Upper lobe of left lung (tissue), 6 donors: ENCODE results near the gene ADK. TPM values are rescaled to one million over a fixed set of nuclear protein-coding genes. Genes with fewer than 3 reads are reported as not detected.
"Not testable (repeated sequence)": the region's sequence is repeated elsewhere in the genome, so short reads cannot be mapped to it uniquely, and the experiment has no call there.

ENCODE experiments used
- ATAC-seq, 2 donors: fragments of 200-7000 bp; cut with Tn5 transposase; one replicate each; pipeline ENCODE4 v1.9.1; 2022; ENCODE audit warnings: mild to moderate bottlenecking in 2 of 2, moderate library complexity in 2 of 2; ENCODE audit not compliant: low FRiP score in 2 of 2
- DNase-seq, 2 donors: peaks; one replicate each; pipeline ENCODE4 v3.0.0-alpha.2; 2019 to 2020
- H3K27ac ChIP-seq, 4 donors: fragments of 200-600 bp; sonication (generic); one replicate each; pipeline ENCODE4 v1.5.1; 2016 to 2019
- H3K27me3 ChIP-seq, 4 donors: fragments of 200-600 bp; sonication (generic); one replicate each; pipeline ENCODE4 v1.5.1; 2017 to 2019
- H3K36me3 ChIP-seq, 4 donors: fragments of 200-600 bp; sonication (generic); one replicate each; pipeline ENCODE4 v1.5.1; 2016 to 2019
- H3K4me1 ChIP-seq, 4 donors: fragments of 200-600 bp; sonication (generic); one replicate each; pipeline ENCODE4 v1.5.1; 2018 to 2019
- H3K4me3 ChIP-seq, 4 donors: fragments of 200-600 bp; sonication (generic); one replicate each; pipeline ENCODE4 v1.5.1; 2017 to 2019; ENCODE audit warnings: mild to moderate bottlenecking in 2 of 4, moderate library complexity in 1 of 4
- H3K9me3 ChIP-seq, 4 donors: fragments of 200-600 bp; sonication (generic); one replicate each; pipeline ENCODE4 v1.5.1; 2018 to 2019
- EP300 ChIP-seq, 4 donors: sonication (generic); formaldehyde crosslinking; IDR thresholded peaks; one replicate each; pipeline ENCODE4 v1.5.1; 2017; ENCODE audit warnings: antibody characterized with exemption in 4 of 4, control low read depth in 2 of 4
- POLR2A ChIP-seq, 4 donors: fragments of 450-650 bp; IDR thresholded peaks; one replicate each; pipeline ENCODE4 v1.5.1; 2016 to 2017; ENCODE audit warnings: antibody characterized with exemption in 4 of 4, mild to moderate bottlenecking in 2 of 4
- POLR2AphosphoS5 ChIP-seq, 2 donors: sonication (generic); formaldehyde crosslinking; IDR thresholded peaks; one replicate each; pipeline ENCODE4 v1.5.1; 2017; ENCODE audit warnings: antibody characterized with exemption in 2 of 2
- WGBS, 2 donors: methylation state at CpG; one replicate each; pipeline ENCODE4 v1.1.5; 2017 to 2018; 5-methylcytosine and 5-hydroxymethylcytosine counted together
- total RNA-seq, 6 donors: library from RNA; depleted of rRNA in 4 of 6; stranded (reverse); fragments of >200 nt in 4 of 6; gene quantifications; one replicate each; pipeline versions ENCODE4 v1.1.0 to v1.2.1, GENCODE V29; 2016 to 2021
- TF ChIP-seq, protein P1 (sequence below), 6 experiments: fragments of 450-650 bp in 4 of 6; fragments of 200-600 bp in 2 of 6; sonication (generic) in 2 of 6; IDR thresholded peaks; one replicate each; pipeline ENCODE4 v1.5.1; 2016 to 2019; ENCODE audit warnings: antibody characterized with exemption in 6 of 6
- donor health status: DM: no; HTN: no; CAD: no; lungs with moderate emphysema.
- donor health status: DM: no; HTN: yes; CAD: no; lungs with severe emphysema.

The ADK gene
- total RNA-seq, 6 donors from 2014 or later, result 27.9 to 123 (median 48.1) TPM

DNA sequence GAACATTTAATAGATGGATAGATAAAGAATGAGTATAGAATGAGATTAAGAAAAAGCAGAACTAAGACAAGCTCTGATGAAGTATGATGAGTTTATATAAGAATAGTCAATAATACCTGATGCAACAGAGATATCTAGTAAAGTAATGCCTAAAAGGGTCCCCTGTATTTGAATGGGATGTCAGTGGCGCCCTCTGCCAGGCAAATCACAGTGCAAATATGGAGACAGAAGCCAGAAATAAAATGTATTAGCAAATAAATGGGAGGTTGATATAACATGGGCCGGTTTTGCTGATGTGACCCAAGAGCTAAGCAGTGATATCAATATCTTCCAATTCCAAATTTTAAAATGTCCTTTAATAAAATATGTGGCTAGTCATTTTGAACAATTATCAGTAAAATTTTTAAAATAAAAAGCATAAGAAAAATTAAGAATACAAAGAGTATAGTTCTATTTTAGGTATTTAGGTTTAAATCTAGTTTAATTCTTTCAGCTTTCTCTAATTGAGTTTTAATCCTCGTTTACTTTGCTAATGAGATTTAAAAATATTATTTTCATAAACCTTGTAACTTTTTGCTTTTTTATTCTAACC lies 62.6 kb downstream of the ADK start:
- no peak overlapping the region for H3K27ac ChIP-seq
- no peak for ATAC-seq
- H3K4me1 ChIP-seq, result peaks cover 0 to 4% (median 0%) of the 10 kb centered on the region in 4 donors
- 71 to 80% methylated on average over 3 of the region's 3 CpGs for WGBS, 2 donors
- no peak overlapping the region for H3K4me3 ChIP-seq
- no peak for TF ChIP-seq EP300 (IDR thresholded peaks at IDR 0.05)
- TF ChIP-seq POLR2A (IDR thresholded peaks at IDR 0.05), result no peak
- TF ChIP-seq, protein P1, sequence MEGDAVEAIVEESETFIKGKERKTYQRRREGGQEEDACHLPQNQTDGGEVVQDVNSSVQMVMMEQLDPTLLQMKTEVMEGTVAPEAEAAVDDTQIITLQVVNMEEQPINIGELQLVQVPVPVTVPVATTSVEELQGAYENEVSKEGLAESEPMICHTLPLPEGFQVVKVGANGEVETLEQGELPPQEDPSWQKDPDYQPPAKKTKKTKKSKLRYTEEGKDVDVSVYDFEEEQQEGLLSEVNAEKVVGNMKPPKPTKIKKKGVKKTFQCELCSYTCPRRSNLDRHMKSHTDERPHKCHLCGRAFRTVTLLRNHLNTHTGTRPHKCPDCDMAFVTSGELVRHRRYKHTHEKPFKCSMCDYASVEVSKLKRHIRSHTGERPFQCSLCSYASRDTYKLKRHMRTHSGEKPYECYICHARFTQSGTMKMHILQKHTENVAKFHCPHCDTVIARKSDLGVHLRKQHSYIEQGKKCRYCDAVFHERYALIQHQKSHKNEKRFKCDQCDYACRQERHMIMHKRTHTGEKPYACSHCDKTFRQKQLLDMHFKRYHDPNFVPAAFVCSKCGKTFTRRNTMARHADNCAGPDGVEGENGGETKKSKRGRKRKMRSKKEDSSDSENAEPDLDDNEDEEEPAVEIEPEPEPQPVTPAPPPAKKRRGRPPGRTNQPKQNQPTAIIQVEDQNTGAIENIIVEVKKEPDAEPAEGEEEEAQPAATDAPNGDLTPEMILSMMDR (IDR thresholded peaks at IDR 0.05), result peak in 3 of 6 experiments; percentile 10 to 38 (median 27)
- no peak for TF ChIP-seq POLR2AphosphoS5 (IDR thresholded peaks at IDR 0.05)
- no peaks in the 10 kb centered on the region for H3K9me3 ChIP-seq
- no peaks in the 10 kb centered on the region for H3K36me3 ChIP-seq
- no peaks in the 10 kb centered on the region for H3K27me3 ChIP-seq
- DNase-seq, result peak in 1 of 2 donors; percentile 48

DNA sequence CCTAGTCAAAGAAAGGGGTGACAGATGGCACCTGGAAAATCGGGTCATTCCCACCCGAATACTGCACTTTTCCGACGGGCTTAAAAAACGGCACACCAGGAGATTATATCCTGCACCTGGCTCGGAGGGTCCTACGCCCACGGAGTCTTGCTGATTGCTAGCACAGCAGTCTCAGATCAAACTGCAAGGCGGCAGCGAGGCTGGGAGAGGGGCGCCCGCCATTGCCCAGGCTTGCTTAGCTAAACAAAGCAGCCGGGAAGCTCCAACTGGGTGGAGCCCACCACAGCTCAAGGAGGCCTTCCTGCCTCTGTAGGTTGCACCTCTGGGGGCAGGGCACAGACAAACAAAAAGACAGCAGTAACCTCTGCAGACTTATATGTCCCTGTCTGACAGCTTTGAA lies 66.1 kb downstream of the ADK start:
- not testable (repeated sequence) for ATAC-seq, H3K4me3 ChIP-seq, H3K36me3 ChIP-seq, H3K27ac ChIP-seq, H3K27me3 ChIP-seq, H3K9me3 ChIP-seq, H3K4me1 ChIP-seq
- WGBS, 2 donors, result 91 to 97% methylated on average over 11 of the region's 13 CpGs
- peak in 1 of 2 donors; percentile 47 for DNase-seq

DNA sequence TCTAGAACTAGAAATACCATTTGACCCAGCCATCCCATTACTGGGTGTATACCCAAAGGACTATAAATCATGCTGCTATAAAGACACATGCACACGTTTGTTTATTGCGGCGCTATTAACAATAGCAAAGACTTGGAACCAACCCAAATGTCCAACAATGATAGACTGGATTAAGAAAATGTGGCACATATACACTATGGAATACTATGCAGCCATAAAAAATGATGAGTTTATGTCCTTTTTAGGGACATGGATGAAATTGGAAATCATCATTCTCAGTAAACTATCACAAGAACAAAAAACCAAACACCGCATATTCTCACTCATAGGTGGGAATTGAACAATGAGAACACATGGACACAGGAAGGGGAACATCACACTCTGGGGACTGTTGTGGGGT lies 71.4 kb downstream of the ADK start:
- not testable (repeated sequence) for DNase-seq, H3K27ac ChIP-seq, H3K4me3 ChIP-seq, H3K36me3 ChIP-seq, H3K4me1 ChIP-seq, H3K9me3 ChIP-seq, ATAC-seq, H3K27me3 ChIP-seq
- whole genome bisulfite sequencing, 2 donors, result 79 to 84% methylated on average over 3 to 4 of the region's 4 CpGs

DNA sequence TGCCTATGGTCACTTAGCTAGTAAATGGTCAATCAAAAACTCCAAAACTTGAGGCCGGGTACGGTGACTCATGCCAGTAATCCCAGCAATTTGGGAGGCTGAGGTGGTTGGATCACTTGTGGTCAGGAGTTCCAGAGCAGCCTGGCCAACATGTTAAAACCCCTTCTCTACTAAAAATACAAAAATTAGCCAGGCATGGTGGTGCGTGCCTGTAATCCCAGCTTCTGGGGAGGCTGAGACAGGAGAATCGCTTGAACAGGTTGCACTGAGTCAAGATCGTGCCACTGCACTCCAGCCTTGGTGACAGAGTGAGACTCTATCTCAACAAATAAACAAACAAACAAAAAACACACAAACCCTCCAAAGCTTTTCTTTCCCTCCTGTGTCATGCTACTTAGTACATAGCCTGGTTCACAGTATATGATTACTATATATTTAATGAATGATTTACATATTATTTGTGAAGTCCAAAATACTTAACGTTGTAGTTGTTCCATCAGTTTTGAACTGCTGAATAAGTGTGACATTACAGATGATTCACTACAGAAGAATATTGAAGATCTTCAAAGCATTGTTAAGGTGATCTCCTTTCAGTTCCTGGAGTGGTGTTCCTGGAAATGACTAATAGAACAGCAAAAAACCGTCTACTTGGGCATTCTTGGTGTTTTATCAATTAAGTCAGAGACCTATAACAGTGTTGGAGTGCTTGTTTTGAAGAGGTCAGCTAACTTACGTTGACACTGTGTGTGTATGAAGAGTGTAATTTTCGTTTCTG lies 72.9 kb downstream of the ADK start:
- ATAC-seq, result no peak
- WGBS, 2 donors, result 72 to 82% methylated on average over 9 of the region's 9 CpGs

DNA sequence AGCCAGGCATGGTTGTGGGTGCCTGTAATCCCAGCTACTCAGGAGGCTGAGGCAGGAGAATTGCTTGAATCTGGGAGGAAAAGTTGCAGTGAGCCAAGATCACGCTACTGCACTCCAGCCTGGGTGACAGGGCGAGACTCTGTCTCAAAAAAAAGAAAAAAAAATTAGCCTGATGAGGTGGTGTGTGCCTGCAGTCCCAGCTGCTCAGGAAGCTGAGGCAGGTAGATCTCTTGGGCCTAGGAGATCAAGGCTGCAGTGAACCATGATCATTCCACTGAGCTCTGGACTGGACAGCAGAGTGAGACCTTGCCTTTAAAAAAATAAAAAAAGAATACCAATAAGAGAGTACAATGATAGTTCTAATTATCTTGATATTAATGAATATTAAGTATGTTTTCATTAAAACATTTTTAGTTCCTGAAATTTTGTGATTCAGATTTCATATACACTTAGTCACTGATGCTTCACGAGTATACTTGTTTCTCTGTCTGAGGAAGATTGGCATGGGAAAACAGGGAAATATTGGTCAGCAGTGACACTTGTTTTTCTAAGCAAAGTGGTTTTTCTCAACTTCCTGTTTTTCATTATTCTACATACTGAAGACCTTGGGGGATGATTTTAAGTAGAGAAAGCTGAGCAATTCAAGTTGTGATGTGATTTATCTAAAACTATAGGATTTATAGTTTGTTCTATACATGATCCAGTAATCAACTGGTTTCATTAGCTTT lies 76.8 kb downstream of the ADK start:
- ATAC-seq (no peak), DNase-seq (no peak)
- H3K4me3 ChIP-seq, result no peak overlapping the region
- no peaks in the 10 kb centered on the region for H3K9me3 ChIP-seq
- 66 to 68% methylated on average over 3 of the region's 3 CpGs for WGBS, 2 donors
- peaks cover 0 to 14% (median 8%) of the 10 kb centered on the region in 4 donors for H3K4me1 ChIP-seq
- H3K27ac ChIP-seq, result peak overlapping the region in 3 of 4 donors; percentile 42 to 73 (median 45)
- no peaks in the 10 kb centered on the region for H3K27me3 ChIP-seq
- H3K36me3 ChIP-seq, result no peaks in the 10 kb centered on the region
- TF ChIP-seq EP300 (IDR thresholded peaks at IDR 0.05) (no peak), POLR2A (IDR thresholded peaks at IDR 0.05) (no peak), POLR2AphosphoS5 (IDR thresholded peaks at IDR 0.05) (no peak)
- TF ChIP-seq, protein P1 (IDR thresholded peaks at IDR 0.05), result no peak

More for the DNA sequence above, 72.9 kb downstream of the ADK start:
- H3K4me1 ChIP-seq, result peaks cover 0 to 14% (median 8%) of the 10 kb centered on the region in 4 donors
- TF ChIP-seq POLR2A (IDR thresholded peaks at IDR 0.05), result no peak
- TF ChIP-seq, protein P1 (IDR thresholded peaks at IDR 0.05), result no peak
- TF ChIP-seq EP300 (IDR thresholded peaks at IDR 0.05), result no peak
- no peak for TF ChIP-seq POLR2AphosphoS5 (IDR thresholded peaks at IDR 0.05)
- no peak overlapping the region for H3K4me3 ChIP-seq
- no peak for DNase-seq
- no peaks in the 10 kb centered on the region for H3K36me3 ChIP-seq
- H3K27me3 ChIP-seq, result no peaks in the 10 kb centered on the region
- no peak overlapping the region for H3K27ac ChIP-seq
- H3K9me3 ChIP-seq, result no peaks in the 10 kb centered on the region
